Measurements from ENCODE around the gene PML.

DNA sequence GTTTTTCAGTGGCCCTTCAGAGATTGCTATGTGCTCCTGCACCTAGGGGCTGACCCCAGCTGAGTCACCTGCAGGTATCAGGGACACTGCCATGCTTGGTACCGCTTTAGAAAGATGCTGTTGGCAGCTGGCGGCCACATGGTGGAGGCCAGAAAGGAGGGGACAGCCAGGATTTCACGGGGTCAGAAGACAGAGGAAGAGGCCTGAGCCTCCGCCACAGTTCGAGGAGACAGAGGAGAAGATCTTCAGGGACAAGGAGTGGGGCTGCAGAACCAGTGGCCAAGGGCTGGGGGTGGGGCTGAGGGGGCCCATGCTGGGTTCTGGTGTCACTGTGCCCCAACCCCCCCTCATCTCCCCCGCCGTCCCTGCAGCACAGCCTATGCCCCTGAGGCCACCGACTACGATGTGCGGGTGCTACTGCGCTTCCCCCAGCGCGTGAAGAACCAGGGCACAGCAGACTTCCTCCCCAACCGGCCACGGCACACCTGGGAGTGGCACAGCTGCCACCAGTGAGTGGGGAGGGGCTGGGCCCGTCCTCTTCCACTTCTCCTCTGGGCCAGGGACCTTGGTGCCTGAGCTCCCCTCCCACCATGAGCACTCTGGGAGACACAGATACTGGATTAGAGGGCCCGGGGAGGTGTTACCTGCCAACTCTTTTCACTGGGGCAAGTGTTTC, 48.3 kb upstream of the PML start:
- TF ChIP-seq RFX5 (IDR thresholded peaks at IDR 0.05; ENCODE audit: low read length) (no peak), TEAD4 (IDR thresholded peaks at IDR 0.05; ENCODE audit: borderline replicate concordance, insufficient read depth) (no peak), TAF1 (IDR thresholded peaks at IDR 0.05; ENCODE audit: borderline replicate concordance, low read depth, low read length) (no peak), CHD2 (IDR thresholded peaks at IDR 0.05; ENCODE audit: low read length, partially characterized antibody) (no peak), RCOR1 (IDR thresholded peaks at IDR 0.05; ENCODE audit: low read length) (no peak), POLR2AphosphoS5 (IDR thresholded peaks at IDR 0.05; ENCODE audit: low read depth, low read length) (no peak)
- TF ChIP-seq, protein P1, sequence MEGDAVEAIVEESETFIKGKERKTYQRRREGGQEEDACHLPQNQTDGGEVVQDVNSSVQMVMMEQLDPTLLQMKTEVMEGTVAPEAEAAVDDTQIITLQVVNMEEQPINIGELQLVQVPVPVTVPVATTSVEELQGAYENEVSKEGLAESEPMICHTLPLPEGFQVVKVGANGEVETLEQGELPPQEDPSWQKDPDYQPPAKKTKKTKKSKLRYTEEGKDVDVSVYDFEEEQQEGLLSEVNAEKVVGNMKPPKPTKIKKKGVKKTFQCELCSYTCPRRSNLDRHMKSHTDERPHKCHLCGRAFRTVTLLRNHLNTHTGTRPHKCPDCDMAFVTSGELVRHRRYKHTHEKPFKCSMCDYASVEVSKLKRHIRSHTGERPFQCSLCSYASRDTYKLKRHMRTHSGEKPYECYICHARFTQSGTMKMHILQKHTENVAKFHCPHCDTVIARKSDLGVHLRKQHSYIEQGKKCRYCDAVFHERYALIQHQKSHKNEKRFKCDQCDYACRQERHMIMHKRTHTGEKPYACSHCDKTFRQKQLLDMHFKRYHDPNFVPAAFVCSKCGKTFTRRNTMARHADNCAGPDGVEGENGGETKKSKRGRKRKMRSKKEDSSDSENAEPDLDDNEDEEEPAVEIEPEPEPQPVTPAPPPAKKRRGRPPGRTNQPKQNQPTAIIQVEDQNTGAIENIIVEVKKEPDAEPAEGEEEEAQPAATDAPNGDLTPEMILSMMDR (IDR thresholded peaks at IDR 0.05), result no peak
- TF ChIP-seq, protein P2, sequence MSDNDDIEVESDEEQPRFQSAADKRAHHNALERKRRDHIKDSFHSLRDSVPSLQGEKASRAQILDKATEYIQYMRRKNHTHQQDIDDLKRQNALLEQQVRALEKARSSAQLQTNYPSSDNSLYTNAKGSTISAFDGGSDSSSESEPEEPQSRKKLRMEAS (IDR thresholded peaks at IDR 0.05; ENCODE audit: low read depth), result no peak
- TF ChIP-seq, protein P3, sequence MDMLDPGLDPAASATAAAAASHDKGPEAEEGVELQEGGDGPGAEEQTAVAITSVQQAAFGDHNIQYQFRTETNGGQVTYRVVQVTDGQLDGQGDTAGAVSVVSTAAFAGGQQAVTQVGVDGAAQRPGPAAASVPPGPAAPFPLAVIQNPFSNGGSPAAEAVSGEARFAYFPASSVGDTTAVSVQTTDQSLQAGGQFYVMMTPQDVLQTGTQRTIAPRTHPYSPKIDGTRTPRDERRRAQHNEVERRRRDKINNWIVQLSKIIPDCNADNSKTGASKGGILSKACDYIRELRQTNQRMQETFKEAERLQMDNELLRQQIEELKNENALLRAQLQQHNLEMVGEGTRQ (IDR thresholded peaks at IDR 0.05; ENCODE audit: borderline replicate concordance, low read depth, low read length), result no peak
